SIG-M5 treated with dmso at 0.1 percent for 504 hours (cell line): ENCODE data around the gene ILRUN.
A peak's percentile ranks its signal among the peaks of the same experiment; 100 is the strongest.
"Not testable (repeated sequence)": the region's sequence is repeated elsewhere in the genome, so short reads cannot be mapped to it uniquely, and the experiment has no call there.

Experiments used
- DNase-seq: peaks from one replicate; lab custom pipeline; 2025; ENCODE audit not compliant: unreplicated experiment; lab: John Stamatoyannopoulos, UW

ILRUN gene

DNA sequence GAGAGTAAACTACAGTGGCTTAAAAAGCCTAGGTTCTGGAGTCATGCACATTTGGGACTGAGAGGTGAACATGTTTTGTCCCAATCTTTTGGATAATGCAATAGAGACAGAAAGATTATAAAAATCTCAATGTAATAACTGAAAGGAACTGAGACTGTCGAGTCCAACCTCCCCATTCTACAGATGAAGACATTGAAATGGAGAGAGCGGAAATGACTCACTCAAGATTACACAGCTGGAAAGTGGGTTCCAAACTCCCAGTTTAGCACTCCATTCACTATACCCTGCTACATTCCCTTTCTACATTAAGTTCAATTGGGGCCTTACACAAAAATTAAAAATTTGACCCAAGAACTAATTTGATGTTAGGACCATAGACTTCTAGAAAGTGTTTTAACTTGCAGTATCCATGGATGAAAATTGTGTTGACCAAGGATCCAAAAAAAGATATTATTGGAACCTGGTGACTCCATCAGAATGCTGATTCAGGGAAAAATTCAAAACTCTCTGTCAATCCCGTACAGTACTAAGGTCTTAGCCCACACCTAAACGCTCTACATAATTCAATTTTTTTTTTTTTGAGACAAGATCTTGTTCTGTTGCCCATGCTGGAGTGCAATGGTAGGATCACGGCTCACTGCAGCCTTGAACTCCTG is 1.5 kb upstream of the ILRUN start:
- DNase-seq, result no peak

DNA sequence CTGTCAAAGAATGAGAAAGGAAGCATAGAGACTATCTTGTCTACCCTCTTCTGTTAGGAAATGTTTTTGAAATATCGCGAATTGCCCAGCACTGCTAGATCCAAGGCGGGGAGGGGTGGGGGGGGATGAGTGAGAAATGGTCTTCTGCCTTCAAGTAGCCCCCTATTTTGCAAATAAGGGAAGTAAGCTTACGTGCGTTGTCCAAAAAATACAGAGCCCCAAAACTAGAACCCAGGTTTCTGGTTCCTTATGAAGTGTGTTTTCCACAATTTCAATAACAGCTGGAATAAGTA is 923 bp upstream of the ILRUN start:
- DNase-seq, result no peak

DNA sequence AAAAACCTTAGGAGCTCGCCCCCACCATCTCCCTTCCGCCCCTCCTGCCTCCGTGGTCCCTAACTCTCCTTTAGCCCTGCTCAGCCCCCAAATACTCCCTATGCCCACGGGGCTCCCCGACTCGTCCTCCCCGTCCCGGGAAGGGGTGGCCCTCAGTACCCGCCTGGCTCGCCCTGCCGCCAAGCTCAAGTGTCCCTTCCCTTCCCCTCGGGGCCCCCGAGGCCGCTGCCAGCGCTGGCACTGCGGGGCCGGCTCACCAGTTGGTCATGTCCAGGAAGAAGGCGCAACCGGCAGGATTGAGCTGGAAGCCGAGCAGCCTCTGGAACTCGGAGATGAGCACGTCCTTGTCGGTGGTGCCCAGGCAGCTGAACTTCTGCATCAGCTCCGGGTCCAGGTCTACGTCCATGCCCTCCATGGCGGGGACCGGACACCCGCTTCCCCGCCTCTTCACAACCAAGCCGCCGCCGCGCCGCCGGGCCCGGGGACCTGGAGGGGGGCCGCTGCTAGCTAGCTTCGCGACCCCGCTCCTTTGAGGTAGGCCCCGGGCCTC is 303 bp downstream of the ILRUN start:
- peak; percentile 24 for DNase-seq

DNA sequence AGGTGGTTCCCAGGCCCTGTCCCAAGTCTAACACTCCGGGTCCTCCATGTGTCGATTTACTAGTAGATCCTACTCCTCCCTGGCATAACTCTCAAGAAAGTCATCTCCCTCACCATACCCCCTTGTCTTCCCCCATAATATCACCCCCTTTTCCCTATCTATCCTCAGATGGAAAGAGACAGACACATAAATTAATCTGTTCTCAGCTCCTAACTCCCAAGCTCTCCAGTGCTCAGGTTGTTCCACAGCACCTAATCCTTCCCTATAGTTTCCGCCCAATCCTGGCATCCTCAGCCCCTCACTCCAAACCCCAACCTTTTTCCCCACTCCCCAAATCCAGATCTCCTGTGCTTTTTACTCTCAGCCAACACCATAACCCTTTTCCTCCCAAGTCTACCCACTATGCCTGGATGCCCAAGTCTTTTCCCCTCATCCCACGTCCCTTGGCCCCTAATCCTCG is 808 bp downstream of the ILRUN start:
- DNase-seq, result no peak

DNA sequence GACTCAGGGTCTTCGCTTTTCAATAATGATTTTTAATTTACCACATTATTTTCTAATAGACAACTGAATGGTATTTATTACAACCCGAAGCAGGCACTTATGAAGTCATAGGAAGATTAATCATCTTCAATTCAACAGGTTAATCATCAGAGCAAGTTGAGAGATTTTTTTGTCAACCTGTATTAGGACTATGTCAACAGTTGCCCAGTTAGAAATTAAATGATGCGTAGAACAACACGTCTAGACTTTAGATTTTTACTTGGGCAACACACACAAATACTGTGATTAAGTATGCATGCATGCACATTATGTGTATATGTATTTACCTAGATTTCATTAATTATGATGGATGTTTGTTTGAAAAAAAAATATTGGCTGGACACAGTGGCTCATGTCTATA is 4.3 kb downstream of the ILRUN start:
- DNase-seq, result no peak

DNA sequence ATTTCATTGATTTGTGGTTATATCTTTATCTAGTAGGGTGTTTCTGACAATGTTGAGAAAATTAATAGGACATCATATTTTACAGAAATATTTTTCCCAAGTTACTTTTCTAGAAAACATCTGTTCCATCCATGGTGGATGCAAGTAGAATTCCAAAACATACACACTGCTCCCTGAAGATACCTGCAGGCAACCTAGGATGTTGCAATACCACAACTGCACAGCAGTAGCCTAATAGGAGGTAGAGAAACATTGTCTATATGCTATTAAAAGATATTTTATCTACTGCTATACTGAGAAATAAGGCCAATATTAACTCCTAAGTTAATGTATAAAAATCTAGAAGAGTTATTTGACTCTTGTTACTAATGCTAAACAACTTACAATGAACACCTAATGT is 6.8 kb downstream of the ILRUN start:
- DNase-seq, result no peak

DNA sequence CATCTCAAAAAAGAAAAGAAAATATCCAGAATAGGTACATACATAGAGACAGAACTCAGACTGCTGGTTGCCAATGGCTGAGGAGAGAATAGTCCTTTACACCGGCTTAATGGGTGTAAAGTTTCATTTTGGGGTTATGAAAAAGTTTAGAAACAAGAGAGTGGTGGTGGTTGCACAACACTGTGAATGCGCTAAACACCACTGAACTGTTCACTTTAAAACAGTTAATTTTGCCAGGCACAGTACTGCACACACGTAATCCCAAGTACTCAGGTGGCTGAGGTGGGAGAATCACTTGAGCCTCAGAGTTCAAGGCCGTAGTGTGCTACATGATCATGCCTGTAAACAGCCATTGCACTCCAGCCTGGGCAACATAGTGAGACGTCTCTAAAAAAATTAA is 7.6 kb downstream of the ILRUN start:
- peak; percentile 14 for DNase-seq

DNA sequence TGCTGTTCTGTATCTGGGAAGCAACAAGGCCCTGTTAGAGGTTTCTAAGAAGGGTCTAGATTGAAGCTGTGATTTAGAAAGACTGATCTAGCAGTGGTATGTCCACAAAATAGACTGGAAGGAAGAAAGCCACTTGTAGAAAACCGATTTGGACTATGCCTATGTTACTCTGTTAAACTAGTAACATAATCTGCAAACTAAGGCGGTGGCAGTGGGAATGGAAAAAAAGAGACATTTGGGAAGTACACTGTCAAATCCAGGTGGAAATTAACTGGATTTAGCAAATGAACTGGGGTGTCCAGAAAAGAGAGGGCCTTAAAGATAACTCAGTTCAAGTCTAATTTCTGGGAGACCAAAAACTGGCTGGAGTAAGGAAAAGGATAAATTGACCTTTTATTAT is 11.6 kb downstream of the ILRUN start:
- no peak for DNase-seq

DNA sequence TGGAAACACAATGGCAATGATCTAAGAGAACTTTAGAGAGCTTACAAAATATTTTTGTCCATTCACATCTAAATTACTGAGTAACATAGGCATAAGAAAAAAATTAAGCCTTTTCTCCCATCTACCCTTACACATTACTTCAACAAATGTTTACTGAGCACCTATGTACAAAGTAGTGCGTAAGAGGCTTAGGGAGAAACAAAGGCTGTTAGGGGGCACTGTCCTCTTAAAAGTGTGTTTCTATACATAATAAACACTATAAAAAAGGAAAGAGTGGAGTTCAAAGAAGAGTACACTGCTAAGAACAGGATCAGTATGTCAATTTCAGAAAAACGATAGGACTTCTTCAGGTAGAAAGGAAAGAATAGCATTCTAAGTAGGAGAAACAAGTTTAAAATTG is 12.2 kb downstream of the ILRUN start:
- DNase-seq, result no peak

DNA sequence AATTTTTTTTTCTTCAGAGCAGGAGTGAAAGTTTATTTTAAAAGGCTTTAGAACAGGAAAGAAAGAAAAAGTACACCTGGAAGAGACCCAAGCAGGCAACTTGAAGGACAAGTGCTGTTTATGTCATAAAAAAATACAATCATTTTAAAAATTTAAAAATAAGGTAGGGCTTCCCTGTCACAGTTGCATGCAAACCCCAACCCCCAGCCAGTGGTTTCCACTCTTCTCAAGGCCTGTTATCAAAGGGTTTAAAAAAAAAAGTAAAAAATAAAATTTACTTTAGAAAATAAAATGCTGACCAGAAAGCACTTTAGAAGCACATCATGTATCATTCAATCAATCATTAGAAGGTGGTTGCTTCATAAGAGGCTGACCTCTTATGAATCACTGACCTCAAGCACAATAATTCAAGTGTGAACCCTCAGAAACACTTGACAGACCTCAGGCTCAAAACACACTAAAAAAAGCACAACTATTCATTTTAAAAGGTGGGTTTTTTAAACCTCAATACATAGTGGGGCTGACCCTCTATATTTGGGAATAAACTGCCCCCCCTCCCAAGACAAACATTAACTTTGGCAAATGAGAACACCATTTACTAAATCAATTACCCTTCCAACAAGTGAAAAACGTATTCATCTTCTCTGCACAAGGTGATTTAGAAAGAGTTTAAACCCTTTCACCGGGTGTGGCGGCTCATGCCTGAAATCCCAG is 15.6 kb downstream of the ILRUN start:
- no peak for DNase-seq

DNA sequence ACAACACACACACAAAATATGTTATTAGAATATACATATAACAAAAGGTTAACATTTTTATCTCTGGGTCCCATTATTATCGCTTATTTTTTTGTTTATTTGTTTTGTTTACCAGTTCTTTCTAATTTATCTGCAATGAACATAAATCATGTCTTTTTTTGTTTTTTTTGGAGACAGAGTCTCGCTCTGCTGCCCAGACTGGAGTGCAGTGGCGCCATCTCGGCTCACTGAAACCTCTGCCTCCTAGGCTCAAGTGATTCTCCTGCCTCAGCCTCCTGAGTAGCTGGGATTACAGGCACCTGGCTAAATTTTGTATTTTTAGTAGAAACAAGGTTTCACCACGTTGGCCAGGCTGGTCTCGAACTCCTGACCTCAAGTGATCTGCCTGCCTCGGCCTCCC is 16.3 kb downstream of the ILRUN start:
- not testable (repeated sequence) for DNase-seq

DNA sequence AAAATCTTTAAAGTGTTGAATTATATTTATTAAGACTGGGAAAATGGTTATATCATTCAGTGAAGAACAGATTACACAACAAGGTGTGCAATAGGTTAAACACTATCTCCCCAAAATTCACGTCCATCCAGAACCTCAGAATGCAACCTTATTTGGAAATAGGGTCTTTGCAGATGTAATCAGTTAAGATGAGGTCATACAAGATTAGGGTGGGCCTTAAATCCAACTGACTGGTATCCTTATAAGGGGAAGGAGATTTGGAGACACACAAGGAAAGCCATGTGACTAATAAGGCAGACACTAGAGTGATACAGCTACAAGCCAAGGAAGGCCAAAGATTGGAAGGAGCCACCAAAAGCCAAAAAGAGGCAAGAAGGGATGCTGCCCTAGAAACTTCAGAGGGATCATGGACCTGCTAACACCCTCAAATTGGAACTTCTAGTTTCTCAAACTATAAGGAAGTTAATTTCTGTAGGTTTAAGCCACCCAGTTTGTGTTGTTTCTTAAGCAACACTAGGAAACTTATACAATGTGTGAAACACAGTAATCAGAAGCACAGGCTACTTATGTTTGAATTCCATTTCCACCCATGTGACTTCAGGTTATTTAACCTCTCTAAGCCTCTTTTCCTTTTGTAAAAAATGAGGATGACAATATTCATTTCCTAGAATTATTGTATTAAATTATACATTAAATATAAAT is 16.9 kb downstream of the ILRUN start:
- no peak for DNase-seq

DNA sequence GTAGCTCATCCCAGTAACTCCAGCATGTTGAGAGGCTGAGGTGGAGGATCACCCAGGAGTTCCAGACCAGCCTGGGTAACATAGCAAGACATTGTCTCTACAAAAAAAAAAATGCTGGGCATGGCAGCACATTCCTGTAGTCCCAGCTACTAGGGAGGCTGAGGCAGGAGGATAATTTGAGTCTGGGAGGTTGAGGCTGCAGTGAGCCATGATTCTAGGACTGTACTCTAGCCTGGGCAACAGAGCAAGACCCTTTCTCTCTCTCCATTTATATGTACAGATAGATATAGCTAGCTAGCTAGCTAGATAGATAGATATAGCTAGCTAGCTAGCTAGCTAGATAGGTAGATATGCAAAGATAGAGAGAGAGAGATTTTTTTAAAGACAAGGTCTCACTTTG is 20.4 kb downstream of the ILRUN start:
- DNase-seq, result no peak

DNA sequence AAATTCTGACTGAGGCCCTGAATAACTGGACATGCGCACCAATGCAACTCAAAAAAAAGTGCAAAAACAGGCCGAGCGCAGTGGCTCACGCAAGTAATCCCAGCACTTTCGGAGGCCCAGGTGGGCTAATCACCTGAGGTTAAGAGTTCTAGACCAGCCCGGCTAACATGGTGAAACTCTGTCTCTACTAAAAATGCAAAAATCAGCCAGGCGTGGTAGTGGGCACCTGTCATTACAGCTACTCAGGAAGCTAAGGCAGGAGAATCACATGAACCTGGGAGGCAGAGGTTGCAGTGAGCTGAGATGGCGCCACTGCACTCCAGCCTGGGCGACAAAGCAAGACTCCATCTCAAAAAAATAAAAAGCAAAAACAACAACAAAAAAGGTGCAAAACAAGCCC is 21.6 kb downstream of the ILRUN start:
- DNase-seq, result not testable (repeated sequence)

DNA sequence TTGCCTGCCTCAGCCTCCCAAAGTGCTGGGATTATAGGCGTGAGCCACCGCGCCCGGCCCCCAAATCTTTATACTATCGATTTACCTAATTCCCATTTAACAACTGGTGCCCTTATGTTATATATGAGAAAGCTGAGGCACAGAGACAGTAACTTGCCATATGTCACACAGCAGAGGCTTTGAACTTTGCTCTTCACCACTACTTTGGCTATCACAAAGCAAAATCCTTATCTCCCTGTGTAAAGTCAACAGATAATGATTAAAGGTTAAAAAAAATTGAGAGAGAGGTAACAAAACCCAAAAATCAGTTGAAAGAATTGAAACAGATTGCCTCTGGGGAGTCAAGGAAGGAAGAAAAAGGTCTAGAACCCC is 22.3 kb downstream of the ILRUN start:
- no peak for DNase-seq

DNA sequence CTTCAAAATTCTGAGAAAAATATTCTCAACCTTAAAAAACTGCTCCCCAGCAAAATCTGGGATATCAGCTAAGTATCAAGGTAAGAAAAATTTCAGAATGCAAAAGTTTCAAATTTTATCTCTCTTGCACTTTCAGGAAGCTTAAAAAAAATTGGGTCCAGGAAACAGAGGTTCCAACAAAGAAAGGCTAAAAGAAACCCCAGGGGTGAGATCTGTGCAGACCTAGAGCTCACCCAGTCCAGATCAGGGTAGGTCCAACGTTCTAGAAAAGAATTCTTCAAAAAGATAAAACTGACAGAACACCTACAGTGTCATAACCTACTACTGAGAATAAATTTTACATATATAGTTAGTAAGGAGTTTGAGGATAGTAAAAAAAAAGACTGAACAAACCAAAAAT is 23.5 kb downstream of the ILRUN start:
- no peak for DNase-seq

DNA sequence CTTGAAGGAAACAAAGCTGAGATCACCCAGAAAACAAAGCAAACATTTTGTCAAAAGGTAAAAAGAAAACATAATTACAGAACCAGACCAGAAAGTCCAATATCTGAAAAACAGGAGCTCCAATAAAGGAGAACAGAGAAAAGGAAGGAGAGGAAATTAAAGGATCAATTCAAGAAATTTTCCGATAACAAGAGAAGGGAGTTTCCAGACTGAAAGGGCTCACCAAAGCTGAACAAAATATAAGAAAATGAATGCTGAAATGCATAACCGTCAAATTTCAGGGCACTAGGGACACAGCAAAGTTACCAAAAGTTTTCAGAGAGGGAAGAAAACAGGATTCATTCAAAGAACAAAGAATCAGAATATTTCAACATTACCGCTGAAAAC is 23.9 kb downstream of the ILRUN start:
- no peak for DNase-seq

DNA sequence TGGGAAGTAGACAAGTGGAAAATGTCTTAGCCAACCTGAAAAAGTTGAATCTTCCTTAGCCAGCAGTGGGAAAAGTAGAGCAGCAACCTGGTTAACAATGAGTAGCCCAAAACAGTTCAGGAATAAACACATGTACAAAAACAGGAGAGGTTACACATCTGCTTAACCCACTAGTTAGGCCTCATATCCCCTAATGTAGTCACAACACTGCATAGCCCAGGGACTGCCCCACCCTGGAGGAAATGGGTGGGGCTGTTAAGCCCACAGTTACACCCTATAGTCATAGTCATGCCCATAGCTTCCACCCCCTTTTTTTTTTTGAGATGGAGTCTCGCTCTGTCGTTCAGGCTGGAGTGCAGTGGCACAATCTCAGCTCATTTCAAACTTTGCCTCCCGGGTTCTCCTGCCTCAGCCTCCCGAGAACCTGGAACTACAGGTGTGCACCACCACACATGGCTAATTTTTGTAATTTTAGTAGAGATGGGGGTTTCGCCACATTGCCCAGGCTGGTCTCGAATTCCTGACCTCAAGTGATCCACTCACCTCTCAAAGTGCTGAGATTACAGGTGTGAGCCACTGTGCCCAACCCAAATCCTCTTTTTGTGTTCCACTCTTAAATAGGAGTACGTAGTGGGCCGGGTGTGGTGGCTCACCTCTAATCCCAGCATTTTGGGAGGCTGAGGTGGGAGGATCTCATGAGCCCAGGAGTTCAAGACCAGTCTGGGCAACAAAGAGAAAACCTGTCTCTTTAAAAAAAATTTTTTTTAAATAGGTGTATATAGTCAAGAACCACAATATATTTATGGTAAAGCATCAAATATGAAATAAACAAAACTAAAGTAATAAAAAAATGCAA is 24.5 kb downstream of the ILRUN start:
- peak; percentile 21 for DNase-seq

DNA sequence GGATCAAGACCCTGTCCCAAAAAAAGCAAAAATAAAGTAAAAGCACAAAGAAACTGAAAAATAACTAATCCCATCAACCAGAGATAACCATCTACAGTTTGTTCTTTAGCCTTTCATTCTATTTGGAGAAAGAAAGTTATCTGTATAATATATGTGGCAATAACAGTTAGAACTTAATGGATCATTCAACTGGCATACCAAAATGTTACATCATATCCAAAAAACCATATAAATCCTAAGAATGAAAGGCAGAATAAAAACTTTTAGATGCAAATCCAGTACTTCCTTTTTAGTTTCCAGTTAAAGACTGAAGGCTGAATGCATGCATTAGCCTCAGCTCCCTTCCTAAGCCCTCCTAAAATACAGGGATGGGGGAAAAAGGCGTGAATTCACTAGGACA is 25.2 kb downstream of the ILRUN start:
- DNase-seq, result no peak

DNA sequence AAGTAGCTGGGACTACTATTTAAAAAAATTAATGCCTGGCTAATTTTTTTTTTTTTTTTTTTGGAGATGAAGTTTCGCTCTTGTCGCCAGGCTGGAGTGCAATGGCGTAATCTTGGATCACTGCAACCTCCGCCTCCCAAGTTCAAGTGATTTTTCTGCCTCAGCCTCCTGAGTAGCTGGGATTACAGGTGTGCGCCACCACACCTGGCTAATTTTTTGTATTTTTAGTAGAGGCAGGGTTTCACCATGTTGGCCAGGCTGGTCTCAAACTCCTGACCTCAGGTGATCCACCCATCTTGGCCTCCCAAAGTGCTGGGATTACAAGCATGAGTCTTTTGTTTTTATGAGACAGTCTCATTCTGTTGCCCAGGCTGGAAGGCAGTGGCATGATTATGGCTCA is 27.8 kb downstream of the ILRUN start:
- DNase-seq, result not testable (repeated sequence)

DNA sequence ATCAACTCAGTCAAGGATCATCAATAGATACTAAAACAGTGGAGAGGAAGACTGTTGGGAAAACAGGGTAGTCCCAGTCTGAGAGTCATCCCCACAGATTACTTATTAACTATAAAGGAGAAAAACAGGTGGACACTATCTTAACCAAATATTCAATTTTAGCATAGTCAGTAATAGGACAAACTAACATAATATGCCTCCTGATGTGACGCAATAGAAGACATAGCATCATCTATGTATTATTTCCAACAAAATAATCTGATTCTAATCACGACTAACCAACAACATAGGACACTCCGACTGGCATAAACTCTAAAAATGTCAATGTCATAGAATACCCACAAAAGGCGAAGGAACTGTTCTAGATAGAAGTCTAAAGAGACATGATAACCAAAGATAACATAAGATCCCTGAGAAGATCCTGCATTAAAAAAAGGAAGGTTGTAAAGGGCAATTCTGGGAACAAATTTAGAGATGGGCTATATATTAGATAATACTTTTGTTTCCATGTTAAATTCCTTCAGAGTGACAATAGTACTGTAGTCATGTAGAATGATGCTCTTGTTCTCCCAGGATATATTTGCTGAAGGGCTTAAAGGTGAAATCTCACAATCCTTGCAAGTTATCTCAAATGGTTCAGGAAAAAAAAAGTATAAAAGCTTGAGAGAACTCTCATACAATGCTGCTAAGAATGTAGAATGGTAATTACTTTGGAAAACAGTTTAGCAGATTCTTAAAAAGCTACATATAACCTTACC is 28.9 kb downstream of the ILRUN start:
- no peak for DNase-seq
